HG02571 (cell line): ENCODE results near the gene ASIC4.

Experiments
- ATAC-seq: cut with Tn5 transposase; IDR thresholded peaks from one replicate; pipeline ENCODE4 v1.9.1; 2021; ENCODE audit warnings: mild to moderate bottlenecking, moderate library complexity; ENCODE audit not compliant: unreplicated experiment

The ASIC4 gene

GRCh38 chr2:219531639-219532377 lies 17.5 kb downstream of the ASIC4 start:
- ATAC-seq, result no peak

GRCh38 chr2:219532378-219532649 lies 18.0 kb downstream of the ASIC4 start:
- ATAC-seq, result no peak

DNA sequence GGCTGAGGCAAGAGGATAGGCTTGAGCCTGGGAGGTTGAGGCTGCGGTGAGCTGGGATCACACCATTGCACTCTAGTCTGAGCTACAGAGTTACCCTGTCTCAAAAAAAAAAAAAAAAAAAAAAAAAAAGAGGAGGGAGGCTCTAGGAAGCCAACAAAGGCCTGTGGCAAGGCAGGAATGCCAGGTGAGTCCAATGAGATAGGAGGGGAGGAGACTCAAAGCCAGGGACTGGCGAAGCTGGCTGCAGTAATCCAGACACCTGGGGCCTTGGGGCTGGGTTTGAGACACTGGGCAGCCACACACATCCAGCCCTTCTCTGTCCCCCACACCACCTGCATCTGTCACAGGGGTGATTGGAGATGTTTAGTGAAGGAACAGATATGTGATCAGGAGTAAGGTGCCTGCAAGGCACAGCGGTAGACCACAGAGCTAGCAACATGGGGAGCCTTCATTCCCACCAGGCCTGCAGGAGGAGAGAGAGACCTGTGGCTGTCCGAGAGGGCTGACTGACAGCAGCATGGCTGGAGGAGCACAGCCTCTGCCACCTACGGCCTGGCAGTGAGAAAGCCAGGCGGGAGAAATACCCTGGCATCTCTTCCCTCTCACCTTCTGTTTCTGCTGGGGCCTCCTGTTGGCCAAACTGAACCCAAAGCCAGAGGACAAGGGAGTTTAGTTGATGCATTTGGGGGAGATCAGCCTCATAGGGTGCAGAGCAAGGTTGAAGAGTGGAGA lies 19.8 kb downstream of the ASIC4 start:
- ATAC-seq, result no peak

- ATAC-seq, result no peak
Observed at GRCh38 chr2:219536425-219536824, 22.1 kb downstream of the ASIC4 start.

- no peak for ATAC-seq
Observed at GRCh38 chr2:219536967-219537366, 22.7 kb downstream of the ASIC4 start.

DNA sequence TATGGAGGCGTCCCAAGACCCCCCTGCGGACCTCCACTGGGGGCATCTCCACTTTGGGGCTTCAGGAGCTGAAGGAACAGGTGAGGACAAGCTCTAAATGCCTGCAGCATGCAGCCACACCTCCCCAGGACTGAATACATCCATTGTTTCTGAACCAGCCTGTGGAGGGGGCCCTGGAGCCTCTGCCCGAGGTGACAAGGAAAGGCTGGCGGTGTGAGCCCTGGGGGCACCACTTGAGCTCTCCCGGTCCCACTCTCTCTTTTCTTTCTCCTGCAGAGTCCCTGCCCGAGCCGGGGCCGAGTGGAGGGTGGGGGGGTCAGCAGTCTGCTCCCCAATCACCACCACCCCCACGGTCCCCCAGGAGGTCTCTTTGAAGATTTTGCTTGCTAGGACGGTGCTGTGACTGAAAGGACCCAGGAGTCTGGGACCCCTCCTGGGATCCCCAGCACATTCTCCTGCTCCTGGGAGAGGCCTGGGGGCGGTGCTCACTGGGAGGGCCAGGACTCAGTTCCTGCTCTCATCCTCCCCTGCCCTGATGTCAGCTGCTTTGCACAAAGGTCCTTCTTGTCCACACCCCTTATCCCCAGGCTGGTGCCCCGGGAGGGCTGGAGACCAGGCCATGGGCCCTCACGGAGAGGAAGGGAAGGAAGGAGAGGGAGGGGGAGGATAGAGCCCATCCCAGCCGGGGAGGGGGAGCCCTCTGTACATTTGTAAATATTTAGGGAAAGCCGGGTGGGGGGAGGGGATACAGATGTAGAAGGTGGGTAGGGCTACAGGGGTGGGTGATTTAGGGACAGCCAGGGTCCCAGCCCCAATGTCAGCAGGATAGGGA lies 23.6 kb downstream of the ASIC4 start:
- no peak for ATAC-seq

DNA sequence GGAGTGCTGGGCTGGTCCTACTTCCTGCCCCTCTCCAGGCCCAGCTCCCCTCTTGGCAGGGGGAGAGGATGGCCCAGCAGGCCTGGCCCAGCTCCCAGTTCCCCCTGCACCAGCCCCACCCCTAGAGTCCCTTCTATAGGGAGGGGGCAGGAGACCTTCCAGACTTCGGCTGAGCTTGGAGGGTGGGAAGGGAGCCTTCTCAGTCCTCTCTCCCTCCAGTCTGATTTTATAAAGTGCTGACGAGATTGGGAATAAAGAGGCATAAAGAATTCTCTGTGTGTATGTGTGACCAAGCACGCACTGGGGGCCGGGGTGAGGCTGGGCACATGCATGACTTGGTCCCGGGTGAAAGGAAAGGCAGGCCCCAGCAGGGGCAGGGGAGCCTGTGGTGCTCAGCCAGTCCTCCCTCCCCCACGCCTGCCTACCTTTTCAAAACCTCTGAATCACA lies 24.2 kb downstream of the ASIC4 start:
- no peak for ATAC-seq

DNA sequence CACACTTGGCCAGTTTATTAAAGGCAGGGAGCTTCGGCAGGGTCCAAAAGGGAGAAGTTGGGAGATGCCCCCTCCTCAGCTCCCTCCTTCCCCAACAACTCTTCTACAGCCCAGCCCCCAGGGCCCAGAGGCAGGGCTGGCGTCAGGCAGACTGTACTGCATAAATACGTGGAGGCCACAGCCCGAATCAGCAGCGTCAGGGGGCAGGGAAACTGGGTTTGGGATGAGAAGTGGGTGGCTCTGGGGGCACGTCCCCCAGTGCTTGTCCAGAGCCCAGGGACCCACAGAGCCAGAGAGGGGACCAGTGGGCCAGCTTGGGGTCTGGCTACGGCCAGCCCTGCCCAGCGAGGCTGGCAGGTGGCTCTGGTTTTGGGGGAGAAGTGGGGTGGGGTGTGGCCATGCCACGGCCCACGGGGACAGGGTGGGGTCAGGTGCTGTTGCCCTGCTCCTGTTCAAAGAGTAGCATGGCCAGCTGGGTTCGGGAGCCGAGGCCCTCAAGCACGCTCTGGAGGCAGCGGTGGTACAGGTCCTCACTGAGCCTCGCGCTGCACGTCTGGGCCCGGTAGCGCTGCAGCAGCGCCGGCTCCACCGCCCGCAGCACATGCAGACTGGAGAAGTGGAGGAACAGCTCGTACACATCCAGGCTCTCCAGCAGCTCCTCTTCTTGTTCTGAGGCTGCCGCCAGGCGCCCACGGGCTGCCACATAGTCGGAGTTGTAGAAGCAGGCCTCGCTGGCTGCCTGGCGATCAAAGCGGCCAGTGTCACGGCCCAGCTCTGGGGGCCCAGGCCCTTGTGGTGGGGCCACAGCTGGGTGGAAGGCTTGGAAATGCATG lies 24.9 kb downstream of the ASIC4 start:
- no peak for ATAC-seq

DNA sequence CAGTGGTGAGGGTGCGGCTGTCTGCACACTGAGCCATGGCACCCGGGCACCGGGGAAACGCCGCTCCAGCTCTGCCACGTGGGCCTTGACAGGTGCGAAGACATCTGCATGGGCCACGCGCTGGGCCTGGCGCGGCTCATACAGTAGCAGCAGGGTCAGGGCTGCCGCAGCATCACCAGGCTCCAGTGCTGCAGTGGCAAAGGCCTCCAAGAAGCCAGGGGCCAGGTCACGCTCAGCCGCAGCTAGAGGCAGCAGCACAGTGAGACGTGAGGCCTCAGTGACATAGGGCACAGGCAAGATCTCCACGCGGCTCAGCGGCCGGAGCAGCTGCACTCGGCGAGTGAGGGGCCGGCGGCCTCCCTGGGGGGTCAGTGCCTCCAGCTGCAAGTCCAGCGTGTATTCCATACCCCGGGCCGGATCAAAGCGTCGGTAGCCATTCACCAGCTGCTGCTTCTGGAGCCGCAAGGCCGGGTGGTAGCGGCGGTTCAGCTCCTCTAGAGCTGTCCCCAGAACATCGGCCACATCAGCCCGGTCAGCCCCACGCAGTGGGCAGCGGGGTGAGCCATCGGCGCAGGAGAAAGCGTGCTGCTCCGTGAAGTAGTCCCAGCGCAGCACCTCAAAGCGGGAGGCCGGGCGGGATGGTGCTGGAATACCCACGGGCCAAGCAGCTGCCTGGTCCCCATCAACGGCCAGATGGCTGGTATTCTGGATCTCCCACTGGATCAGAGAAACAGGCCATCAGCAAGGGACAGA lies 25.8 kb downstream of the ASIC4 start:
- no peak for ATAC-seq

- no peak for ATAC-seq
Observed at GRCh38 chr2:219540784-219541504, 26.7 kb downstream of the ASIC4 start.

DNA sequence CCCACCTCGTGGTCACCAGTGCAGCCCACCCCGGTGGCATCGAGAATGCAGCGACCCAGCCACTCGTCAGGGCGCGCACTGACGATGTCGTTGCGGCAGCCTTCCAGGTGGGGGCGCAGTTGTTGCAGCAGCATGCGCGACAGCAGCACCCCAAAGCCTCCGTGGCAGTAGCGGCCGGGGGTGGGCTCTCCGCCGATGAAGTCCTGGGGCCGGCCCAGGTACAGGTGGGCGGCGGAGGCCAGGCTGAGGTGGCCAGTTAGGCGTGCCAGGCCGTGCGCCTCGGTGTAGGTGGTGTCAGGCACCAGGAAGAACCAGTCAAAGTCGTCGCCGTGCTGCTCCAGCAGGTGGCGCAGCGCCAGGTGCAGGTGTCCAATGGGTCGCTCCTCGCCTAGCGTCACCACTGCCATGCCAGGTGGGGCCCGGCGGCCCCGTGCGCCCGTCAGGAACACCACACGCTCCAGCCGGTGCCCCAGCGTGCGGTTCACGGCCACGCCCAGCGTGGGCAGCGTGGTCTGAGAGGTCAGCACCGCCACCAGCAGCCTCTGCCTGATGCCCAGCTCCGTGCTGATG lies 27.4 kb downstream of the ASIC4 start:
- peak; percentile 42 for ATAC-seq

DNA sequence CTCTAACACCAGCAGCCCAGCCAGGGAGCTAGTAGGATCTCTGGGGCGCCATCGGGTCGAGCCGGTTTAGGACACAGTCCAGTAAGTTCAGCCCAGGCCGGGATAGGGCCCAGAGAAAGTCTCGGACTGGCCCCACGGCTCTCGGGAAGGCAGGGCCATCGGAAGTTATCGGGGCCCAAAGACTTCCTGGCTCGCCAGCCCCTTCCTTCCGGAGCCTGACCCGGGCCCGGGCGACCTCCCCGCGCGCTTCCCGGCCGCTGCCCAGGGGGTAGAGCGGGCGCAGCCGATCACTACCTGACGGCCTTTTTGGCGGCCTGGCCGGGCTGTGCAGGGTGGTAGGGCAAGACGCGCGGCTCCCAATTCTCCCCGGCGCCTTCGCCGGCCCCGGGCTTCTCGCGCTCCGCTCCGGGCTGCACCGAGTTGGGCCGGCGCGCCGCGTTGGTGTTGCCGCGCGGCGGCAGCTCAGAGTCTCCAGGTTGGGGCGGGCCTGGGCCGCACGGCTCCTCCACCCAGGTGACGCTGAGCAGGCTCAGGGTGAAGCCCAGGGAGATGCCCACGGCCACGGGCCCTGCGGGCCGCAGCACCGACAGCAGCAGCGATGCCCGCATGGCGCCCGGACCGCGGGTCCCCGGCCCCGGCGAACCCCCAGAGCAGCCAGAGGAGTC lies 28.8 kb downstream of the ASIC4 start:
- peak; percentile 30 for ATAC-seq

GRCh38 chr2:219543596-219544358 lies 29.5 kb downstream of the ASIC4 start, which contains the start of the genes CHPF and TMEM198:
Gene CHPF (minus strand): TSS chr2:219543809. CDS start chr2:219543538, 271 bp downstream.
Gene TMEM198 (plus strand): TSS chr2:219544028. CDS start chr2:219544728, 700 bp downstream.
- peak; percentile 80 for ATAC-seq

- ATAC-seq, result no peak
Observed at GRCh38 chr2:219544567-219544966, 30.3 kb downstream of the ASIC4 start.

DNA sequence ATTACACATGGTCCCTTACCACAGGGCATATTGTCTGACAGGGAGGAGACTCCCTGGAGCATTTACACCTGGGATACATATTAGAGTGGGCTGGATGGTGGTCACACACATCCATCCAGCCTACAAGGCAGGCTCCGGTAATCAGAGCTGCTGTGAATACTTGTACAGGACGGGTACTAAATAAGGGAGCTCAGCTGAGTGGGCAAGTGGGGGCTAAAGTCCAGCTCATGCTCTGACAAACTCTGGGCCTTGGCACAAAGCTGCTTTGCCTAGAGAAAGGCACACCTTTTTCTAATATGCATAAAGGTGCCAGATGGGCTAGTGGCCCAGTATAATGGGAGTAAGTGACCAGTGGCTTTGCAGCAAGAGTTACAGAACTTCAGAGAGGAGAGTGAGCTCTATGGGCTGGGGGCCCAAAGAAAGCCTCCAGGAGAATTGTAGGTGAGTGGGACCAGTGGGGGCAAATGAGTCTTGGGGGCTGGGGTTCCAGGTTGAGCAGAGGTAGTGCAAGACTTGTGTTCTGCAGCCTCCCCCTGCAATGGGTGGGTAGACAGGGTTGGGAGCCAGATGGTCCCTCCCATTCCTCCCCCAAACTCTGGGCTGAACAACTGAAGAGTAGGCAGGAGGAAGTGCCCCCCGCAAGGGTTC lies 31.1 kb downstream of the ASIC4 start:
- ATAC-seq, result no peak

DNA sequence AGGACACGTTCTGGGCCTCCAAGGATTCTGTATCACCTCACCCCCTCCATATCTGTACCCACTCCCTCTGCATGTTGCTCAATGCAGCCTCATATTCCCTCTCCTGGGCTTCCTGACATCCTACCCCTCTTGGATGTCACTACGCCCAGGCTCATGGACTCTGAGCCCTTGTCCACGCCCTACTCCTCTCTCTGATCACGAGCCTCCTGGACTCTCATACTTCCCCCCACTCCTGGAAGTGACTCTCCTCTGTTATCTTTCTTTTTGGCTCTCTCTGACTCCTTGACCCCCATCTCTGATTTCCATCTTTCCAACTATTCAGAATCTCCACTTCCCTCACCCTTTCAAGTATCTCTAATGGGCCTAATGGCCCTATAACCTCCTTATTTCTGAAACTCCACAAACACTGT lies 31.7 kb downstream of the ASIC4 start:
- ATAC-seq, result no peak

DNA sequence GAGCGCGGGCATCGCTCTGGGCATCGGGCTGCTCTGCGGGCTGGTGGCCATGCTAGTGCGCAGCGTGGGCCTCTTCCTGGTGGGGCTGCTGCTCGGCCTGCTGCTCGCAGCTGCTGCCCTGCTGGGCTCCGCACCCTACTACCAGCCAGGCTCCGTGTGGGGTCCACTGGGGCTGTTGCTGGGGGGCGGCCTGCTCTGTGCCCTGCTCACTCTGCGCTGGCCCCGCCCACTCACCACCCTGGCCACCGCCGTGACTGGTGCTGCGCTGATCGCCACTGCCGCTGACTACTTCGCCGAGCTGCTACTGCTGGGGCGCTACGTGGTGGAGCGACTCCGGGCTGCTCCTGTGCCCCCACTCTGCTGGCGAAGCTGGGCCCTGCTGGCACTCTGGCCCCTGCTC lies 33.3 kb downstream of the ASIC4 start:
- ATAC-seq, result no peak
